Frontal cortex (tissue), 4 donors: ENCODE data around the gene ITGB7. TPM values are rescaled to one million over a fixed set of nuclear protein-coding genes. Genes with fewer than 3 reads are reported as not detected.
"Not testable (repeated sequence)": the region's sequence is repeated elsewhere in the genome, so short reads cannot be mapped to it uniquely, and the experiment has no call there.

ENCODE experiments used
- DNase-seq, 2 donors: peaks; one replicate each; pipeline ENCODE4 v3.0.0; 2012; ENCODE audit warnings: low spot score in 2 of 2
- FAIRE-seq: peaks from 2 replicates; lab custom pipeline; 2012; peaks lifted over from hg19 to GRCh38; lab: Jason Lieb, UNC
- total RNA-seq: library from RNA; depleted of rRNA; stranded (reverse); fragments of >200 nt; gene quantifications from one replicate; pipeline ENCODE4 v1.2.3, GENCODE V29; 2014
- donor health status: control.
- donor health status: control.
- donor health status: control.

Gene ITGB7
- total RNA-seq, 1 donor from 2014 or later: not detected

GRCh38 chr12:53184828-53185227 is 22.2 kb downstream of the ITGB7 start:
- DNase-seq (no peak), FAIRE-seq (no peak)

GRCh38 chr12:53182903-53183302 is 24.1 kb downstream of the ITGB7 start:
- no peak for FAIRE-seq
- DNase-seq: no peak

- FAIRE-seq: no peak
- no peak for DNase-seq
Measured at GRCh38 chr12:53181935-53182334, 25.1 kb downstream of the ITGB7 start.

- DNase-seq (peak; percentile 88 to 89), FAIRE-seq (no peak)
Measured at GRCh38 chr12:53180931-53181645, 26.0 kb downstream of the ITGB7 start.

- no peak for FAIRE-seq
- peak; percentile 99 for DNase-seq
Measured at GRCh38 chr12:53180220-53180930, 26.7 kb downstream of the ITGB7 start, which contains the start of the genes CSAD and ZNF740. TSS of gene CSAD (minus strand) at chr12:53180925. CDS start at chr12:53173470, 7,455 bp downstream. TSS of gene ZNF740 (plus strand) at chr12:53180722. CDS start at chr12:53181984, 1,262 bp downstream.

GRCh38 chr12:53179687-53180219 is 27.3 kb downstream of the ITGB7 start:
- no peak for FAIRE-seq
- no peak for DNase-seq

- not testable (repeated sequence) for DNase-seq, FAIRE-seq
Measured at GRCh38 chr12:53178803-53179202, 28.2 kb downstream of the ITGB7 start.

GRCh38 chr12:53177447-53177846 is 29.6 kb downstream of the ITGB7 start:
- not testable (repeated sequence) for DNase-seq, FAIRE-seq

GRCh38 chr12:53176750-53177149 is 30.3 kb downstream of the ITGB7 start:
- DNase-seq (no peak), FAIRE-seq (no peak)

- FAIRE-seq: no peak
- no peak for DNase-seq
Measured at GRCh38 chr12:53174881-53175491, 32.1 kb downstream of the ITGB7 start.

GRCh38 chr12:53173085-53173715 is 33.9 kb downstream of the ITGB7 start:
- no peak for FAIRE-seq
- no peak for DNase-seq

GRCh38 chr12:53172352-53172751 is 34.7 kb downstream of the ITGB7 start:
- no peak for FAIRE-seq
- no peak for DNase-seq

GRCh38 chr12:53171725-53172329 is 35.2 kb downstream of the ITGB7 start:
- DNase-seq: peak in 1 of 2 donors; percentile 35
- no peak for FAIRE-seq

GRCh38 chr12:53170876-53171724 is 36.0 kb downstream of the ITGB7 start:
- FAIRE-seq (no peak), DNase-seq (no peak)

GRCh38 chr12:53170215-53170614 is 36.8 kb downstream of the ITGB7 start:
- FAIRE-seq: no peak
- DNase-seq: no peak

GRCh38 chr12:53169644-53170043 is 37.4 kb downstream of the ITGB7 start:
- FAIRE-seq: no peak
- DNase-seq: no peak

- FAIRE-seq: no peak
- no peak for DNase-seq
Measured at GRCh38 chr12:53166837-53167236, 40.2 kb downstream of the ITGB7 start.

- not testable (repeated sequence) for FAIRE-seq, DNase-seq
Measured at GRCh38 chr12:53163008-53163407, 44.0 kb downstream of the ITGB7 start.
